ENCODE measurements around the gene RELT. TPM values are rescaled to one million over a fixed set of nuclear protein-coding genes. Genes with fewer than 3 reads are reported as not detected.

Gene RELT
- total RNA-seq, 1 experiment from 2014 or later, result 11.7 TPM

- TF ChIP-seq CTCF (IDR thresholded peaks at IDR 0.05; ENCODE audit: insufficient read depth in 1 of 2, low read depth in 1 of 2, low read length in 1 of 2, severe bottlenecking in 1 of 2, unreplicated experiment in 1 of 2), result no peak
- peaks cover 35% of the 10 kb centered on the region for H3K36me3 Mint-ChIP-seq (ENCODE audit: insufficient read depth, unreplicated experiment)
- CTCF ChIA-PET, result interaction anchor here (0.6 to 3.1 kb wide), 31 partner anchors 10 to 118 kb away, joined by 3 to 77 read pairs (median 4); partner anchors contain the start of genes ARHGEF17 and RELT
- POLR2A ChIA-PET, result interaction anchor here (0.8 to 1.1 kb wide), 3 partner anchors 26 to 54 kb away, joined by 3 to 18 read pairs (median 3); no protein-coding TSS in a partner anchor
- no peak overlapping the region for H3K27ac Mint-ChIP-seq (ENCODE audit: unreplicated experiment)
- H3K4me1 Mint-ChIP-seq (ENCODE audit: low read depth, unreplicated experiment), result no peaks in the 10 kb centered on the region
- BruUV-seq (replicated peaks), result no TSS peak
- H3K4me3 Mint-ChIP-seq (ENCODE audit: unreplicated experiment), result no peak overlapping the region
- intact Hi-C loops (cut with micrococcal nuclease; ENCODE audit: unreplicated experiment), result loop anchor here (1.0 kb wide), 2 partner anchors 14 to 54 kb away; no protein-coding TSS in a partner anchor
- no peak overlapping the region for H3K4me3 ChIP-seq (ENCODE audit: low read depth, low read length)
- no peaks in the 10 kb centered on the region for H3K27me3 Mint-ChIP-seq (ENCODE audit: insufficient read depth, unreplicated experiment)
- no peaks in the 10 kb centered on the region for H3K9me3 Mint-ChIP-seq (ENCODE audit: unreplicated experiment)
- no peak for DNase-seq
- H3K36me3 ChIP-seq (ENCODE audit: control insufficient read depth, insufficient read depth, low read length), result peaks cover 20% of the 10 kb centered on the region
- no peaks in the 10 kb centered on the region for H3K9me3 ChIP-seq
- H3K4me1 ChIP-seq, result no peaks in the 10 kb centered on the region
- no peaks in the 10 kb centered on the region for H3K27me3 ChIP-seq (replicated peaks; ENCODE audit: control insufficient read depth, insufficient read depth, low read length)
Observed at GRCh38 chr11:73360743-73361369, 15.3 kb upstream of the RELT start.

GRCh38 chr11:73361953-73362776 lies 14.0 kb upstream of the RELT start:
- Mint-ChIP-seq H3K4me3 (ENCODE audit: unreplicated experiment) (no peak overlapping the region), H3K27me3 (ENCODE audit: insufficient read depth, unreplicated experiment) (no peaks in the 10 kb centered on the region), H3K27ac (ENCODE audit: unreplicated experiment) (no peak overlapping the region), H3K4me1 (ENCODE audit: low read depth, unreplicated experiment) (no peaks in the 10 kb centered on the region), H3K36me3 (ENCODE audit: insufficient read depth, unreplicated experiment) (peaks cover 40% of the 10 kb centered on the region), H3K9me3 (ENCODE audit: unreplicated experiment) (no peaks in the 10 kb centered on the region)
- POLR2A ChIA-PET, result no interaction called here
- no TSS peak for BruUV-seq (replicated peaks)
- H3K9me3 ChIP-seq, result no peaks in the 10 kb centered on the region
- H3K36me3 ChIP-seq (ENCODE audit: control insufficient read depth, insufficient read depth, low read length), result peaks cover 22% of the 10 kb centered on the region
- H3K27me3 ChIP-seq (replicated peaks; ENCODE audit: control insufficient read depth, insufficient read depth, low read length), result no peaks in the 10 kb centered on the region
- no peak for TF ChIP-seq CTCF (IDR thresholded peaks at IDR 0.05; ENCODE audit: insufficient read depth in 1 of 2, low read depth in 1 of 2, low read length in 1 of 2, severe bottlenecking in 1 of 2, unreplicated experiment in 1 of 2)
- CTCF ChIA-PET, result interaction anchor here (1.2 to 2.0 kb wide), 4 partner anchors 11 to 73 kb away, joined by 3 to 18 read pairs (median 9); no protein-coding TSS in a partner anchor
- H3K4me1 ChIP-seq, result no peaks in the 10 kb centered on the region
- no peak overlapping the region for H3K4me3 ChIP-seq (ENCODE audit: low read depth, low read length)
- DNase-seq, result no peak
- intact Hi-C loops (cut with micrococcal nuclease; ENCODE audit: unreplicated experiment), result no loop called here

- ChIA-PET POLR2A (no interaction called here), CTCF (interaction anchor here (0.7 to 2.3 kb wide), 6 partner anchors 12 to 74 kb away, joined by 3 to 15 read pairs (median 7); no protein-coding TSS in a partner anchor)
- intact Hi-C loops (cut with micrococcal nuclease; ENCODE audit: unreplicated experiment), result no loop called here
- H3K9me3 ChIP-seq, result no peaks in the 10 kb centered on the region
- no peak for TF ChIP-seq CTCF (IDR thresholded peaks at IDR 0.05; ENCODE audit: insufficient read depth in 1 of 2, low read depth in 1 of 2, low read length in 1 of 2, severe bottlenecking in 1 of 2, unreplicated experiment in 1 of 2)
- Mint-ChIP-seq H3K9me3 (ENCODE audit: unreplicated experiment) (no peaks in the 10 kb centered on the region), H3K27me3 (ENCODE audit: insufficient read depth, unreplicated experiment) (no peaks in the 10 kb centered on the region), H3K4me3 (ENCODE audit: unreplicated experiment) (no peak overlapping the region), H3K4me1 (ENCODE audit: low read depth, unreplicated experiment) (no peaks in the 10 kb centered on the region), H3K27ac (ENCODE audit: unreplicated experiment) (no peak overlapping the region), H3K36me3 (ENCODE audit: insufficient read depth, unreplicated experiment) (peaks cover 42% of the 10 kb centered on the region)
- no peak overlapping the region for H3K4me3 ChIP-seq (ENCODE audit: low read depth, low read length)
- H3K4me1 ChIP-seq, result no peaks in the 10 kb centered on the region
- no peak for DNase-seq
- no TSS peak for BruUV-seq (replicated peaks)
- no peaks in the 10 kb centered on the region for H3K27me3 ChIP-seq (replicated peaks; ENCODE audit: control insufficient read depth, insufficient read depth, low read length)
- H3K36me3 ChIP-seq (ENCODE audit: control insufficient read depth, insufficient read depth, low read length), result peaks cover 22% of the 10 kb centered on the region
Observed at GRCh38 chr11:73363147-73363546, 13.1 kb upstream of the RELT start.
